Skin epidermis (tissue), 12 donors: ENCODE results near the gene RTN4R.

Experiments used
- H3K27ac ChIP-seq, 21 experiments: fragments of 200-600 bp; sonication (generic) in 11 of 21; one replicate each; pipeline ENCODE4 v1.5.0; 2020; ENCODE audit warnings: mild to moderate bottlenecking in 3 of 21, inconsistent platforms in 2 of 21, moderate library complexity in 2 of 21
- H3K4me3 ChIP-seq, 7 experiments: fragments of 200-600 bp; sonication (generic) in 2 of 7; one replicate each; pipeline ENCODE4 v1.5.0; 2020; ENCODE audit warnings: inconsistent platforms in 2 of 7, mild to moderate bottlenecking in 2 of 7, moderate library complexity in 1 of 7

Gene RTN4R

DNA sequence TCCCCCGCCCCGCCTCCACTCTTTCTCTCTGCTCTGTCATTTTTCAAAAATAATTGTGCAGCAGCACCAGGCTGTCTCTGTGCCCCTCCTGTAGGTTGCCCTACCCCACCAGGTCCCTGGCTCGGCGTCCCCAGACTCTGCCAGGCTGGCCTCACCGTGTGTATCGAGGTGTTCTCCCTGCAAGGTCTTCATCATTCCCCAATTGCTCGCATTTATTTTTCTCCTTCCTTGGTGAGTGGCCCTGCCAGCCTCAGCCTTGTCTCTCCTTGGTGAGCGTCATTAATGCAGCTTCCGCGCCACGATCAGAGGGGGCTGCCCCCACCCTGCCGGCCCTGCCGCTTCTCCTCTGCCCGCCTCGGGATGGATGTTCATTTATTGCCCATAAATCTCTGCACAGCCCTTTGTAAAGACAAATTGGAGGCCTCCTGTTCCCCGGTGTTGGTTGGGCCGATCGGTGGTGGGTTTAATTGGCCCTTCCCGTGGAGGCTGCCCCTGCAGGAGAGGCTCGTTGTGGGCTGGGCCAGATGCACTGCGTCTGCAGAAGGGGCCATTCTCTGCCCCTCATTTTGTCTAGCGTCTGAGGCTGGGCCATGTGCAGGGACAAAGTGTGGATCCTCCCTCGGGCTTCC, 33.2 kb downstream of the RTN4R start:
- Histone ChIP-seq H3K4me3 (no peak overlapping the region), H3K27ac (no peak overlapping the region)

DNA sequence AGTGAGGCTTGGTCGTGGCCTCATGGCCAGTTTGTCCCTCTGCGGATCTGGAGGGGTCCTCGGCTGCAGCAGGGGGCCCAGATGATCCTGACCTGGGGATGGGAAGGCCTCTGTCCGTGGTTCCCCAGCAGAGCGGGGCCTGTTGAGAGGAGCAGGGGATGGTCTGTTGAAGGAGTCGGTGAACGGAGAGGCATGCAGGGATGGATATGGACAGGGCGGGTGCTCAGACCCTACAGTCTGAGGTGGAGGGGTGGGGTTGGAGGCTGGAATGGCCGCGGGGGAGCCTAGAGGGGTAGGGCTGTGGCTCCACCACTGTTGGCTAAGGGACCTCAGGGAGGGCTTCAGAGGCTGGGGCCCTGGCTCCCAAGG, 33.8 kb downstream of the RTN4R start:
- Histone ChIP-seq H3K27ac (no peak overlapping the region), H3K4me3 (no peak overlapping the region)

GRCh38 chr22:20233351-20234313, 34.5 kb downstream of the RTN4R start:
- H3K27ac ChIP-seq = no peak overlapping the region
- H3K4me3 ChIP-seq = no peak overlapping the region

GRCh38 chr22:20232781-20233180, 35.3 kb downstream of the RTN4R start:
- Histone ChIP-seq H3K27ac (no peak overlapping the region), H3K4me3 (no peak overlapping the region)

GRCh38 chr22:20232237-20232598, 35.9 kb downstream of the RTN4R start:
- no peak overlapping the region for H3K4me3 ChIP-seq

GRCh38 chr22:20231514-20232236, 36.4 kb downstream of the RTN4R start:
- Histone ChIP-seq H3K4me3 (no peak overlapping the region), H3K27ac (no peak overlapping the region)

More at GRCh38 chr22:20232237-20232598, 35.9 kb downstream of the RTN4R start:
- no peak overlapping the region for H3K27ac ChIP-seq

DNA sequence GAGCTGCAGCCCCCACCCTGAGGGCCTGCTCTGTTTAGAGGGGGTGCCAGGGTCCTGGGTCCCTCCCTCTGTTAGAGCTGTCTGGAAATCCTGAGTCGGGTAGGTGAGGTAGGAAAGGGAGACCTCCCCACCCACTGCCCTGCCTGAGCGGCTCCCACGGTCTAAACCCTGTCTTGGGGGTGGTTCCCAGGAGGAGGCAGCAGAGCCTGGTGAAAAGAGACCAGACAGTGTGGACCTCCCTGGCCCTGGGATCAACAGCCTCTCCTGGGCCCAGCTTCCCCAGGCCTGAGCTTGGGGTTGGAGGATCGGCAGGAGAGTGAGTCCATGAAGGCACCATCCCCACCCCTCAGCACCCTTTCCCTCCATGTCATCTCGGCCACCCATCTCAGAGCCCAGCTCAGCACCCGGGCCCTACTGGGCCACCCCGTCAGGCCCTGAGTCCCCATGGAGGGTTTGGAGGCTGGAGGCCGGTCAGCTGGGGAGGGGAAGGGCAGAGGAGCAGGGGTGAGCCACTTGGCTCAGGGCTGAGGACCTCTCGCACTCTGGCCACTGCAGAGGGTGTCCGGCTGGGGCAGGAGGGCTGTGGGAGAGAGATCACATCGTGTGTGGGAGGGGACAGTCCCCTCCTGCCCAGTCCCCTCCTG, 37.2 kb downstream of the RTN4R start:
- H3K27ac ChIP-seq = no peak overlapping the region
- H3K4me3 ChIP-seq = no peak overlapping the region

GRCh38 chr22:20229916-20230775, 38.0 kb downstream of the RTN4R start:
- no peak overlapping the region for H3K27ac ChIP-seq
- H3K4me3 ChIP-seq = no peak overlapping the region

DNA sequence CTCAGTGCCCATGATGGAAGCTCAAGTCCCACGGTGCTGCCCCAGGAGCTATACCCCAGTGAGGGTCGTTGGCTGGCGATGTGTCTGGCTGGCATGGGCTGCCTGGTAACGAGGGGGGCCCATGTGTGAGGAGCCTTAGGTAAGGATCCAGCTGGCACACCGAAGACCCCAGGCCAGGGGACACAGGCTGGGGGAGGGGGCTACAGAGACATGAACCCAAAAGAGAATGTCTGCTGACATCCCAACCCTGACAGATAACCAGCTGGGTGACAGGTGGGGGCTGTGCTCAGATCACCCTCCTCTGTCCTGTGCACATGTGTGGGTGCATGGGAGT, 39.2 kb downstream of the RTN4R start:
- H3K27ac ChIP-seq = no peak overlapping the region
- H3K4me3 ChIP-seq = no peak overlapping the region

DNA sequence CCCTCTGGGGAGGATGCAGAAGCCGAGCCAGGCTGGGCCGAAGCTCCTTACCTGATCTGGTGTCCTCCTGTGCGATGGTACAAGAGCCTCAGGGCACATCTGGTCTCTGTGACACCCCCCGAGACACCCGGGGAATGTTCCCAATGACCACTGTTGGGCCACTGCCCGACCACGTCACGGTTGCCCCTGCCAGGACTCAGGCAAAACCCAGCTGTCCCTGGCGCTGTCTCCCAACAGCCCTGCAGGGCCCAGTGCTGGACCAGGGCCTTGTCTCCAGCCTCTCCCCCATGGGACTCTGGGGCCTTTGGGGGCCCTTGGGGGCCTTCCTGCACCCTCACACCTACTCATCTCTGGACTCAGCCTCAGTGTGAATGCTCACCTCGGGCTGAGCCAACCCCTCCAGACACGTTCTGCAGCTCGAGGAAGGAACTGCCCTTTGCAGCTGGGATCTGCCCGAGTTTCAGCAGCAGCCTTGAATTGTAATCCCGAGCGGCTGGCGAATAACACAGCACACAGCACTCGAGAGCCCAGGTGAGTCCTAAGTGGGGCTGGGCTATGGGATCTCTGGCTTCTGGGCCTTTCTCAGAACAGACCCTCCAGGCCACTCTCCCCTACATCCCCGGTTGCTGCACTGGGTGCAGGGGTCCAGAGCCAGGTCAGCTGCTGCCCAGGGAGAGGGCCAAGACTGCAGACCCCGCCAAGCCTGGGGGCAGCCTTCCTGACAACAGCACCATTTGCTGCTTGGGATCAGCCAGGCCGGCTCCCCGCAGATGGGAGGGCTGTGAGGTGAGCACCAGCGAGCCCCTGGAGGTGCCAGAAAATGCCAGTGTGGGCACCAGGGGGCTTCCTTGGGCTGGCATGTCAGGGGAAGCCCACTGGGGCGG, 39.8 kb downstream of the RTN4R start:
- Histone ChIP-seq H3K4me3 (no peak overlapping the region), H3K27ac (no peak overlapping the region)

GRCh38 chr22:20227363-20227762, 40.8 kb downstream of the RTN4R start:
- Histone ChIP-seq H3K4me3 (no peak overlapping the region), H3K27ac (no peak overlapping the region)

DNA sequence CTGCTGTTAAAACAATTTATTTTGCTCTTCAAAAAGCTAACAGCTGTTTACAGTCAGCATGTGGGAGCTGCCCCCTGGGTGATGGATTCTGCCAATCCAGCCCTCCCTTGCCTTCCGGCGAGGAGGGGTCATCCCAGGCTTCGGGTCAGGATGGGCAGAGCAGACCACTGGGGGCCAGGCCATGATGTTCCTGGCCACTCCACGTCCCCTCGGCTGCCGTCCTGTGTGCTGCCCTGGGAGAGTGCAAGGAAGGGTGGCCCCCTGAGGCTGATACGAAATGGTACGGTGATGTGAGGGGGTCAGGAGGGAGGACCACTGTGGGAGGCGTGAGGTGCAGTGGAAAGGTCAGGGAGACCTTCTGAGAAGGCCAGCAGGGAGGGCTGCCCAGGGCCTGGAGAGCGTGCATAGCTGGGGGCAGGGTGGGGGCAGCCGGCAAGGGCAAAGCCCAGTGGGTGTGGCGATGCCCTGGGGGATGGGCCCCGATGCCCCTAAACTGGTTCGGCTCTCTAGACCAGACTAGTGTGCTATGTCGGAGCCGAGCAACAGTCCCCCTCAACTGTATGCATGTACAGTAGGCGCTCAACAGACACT, 41.3 kb downstream of the RTN4R start:
- H3K4me3 ChIP-seq = no peak overlapping the region
- H3K27ac ChIP-seq = no peak overlapping the region

- Histone ChIP-seq H3K4me3 (no peak overlapping the region), H3K27ac (no peak overlapping the region)
Observed at GRCh38 chr22:20226077-20226716, 41.9 kb downstream of the RTN4R start.

DNA sequence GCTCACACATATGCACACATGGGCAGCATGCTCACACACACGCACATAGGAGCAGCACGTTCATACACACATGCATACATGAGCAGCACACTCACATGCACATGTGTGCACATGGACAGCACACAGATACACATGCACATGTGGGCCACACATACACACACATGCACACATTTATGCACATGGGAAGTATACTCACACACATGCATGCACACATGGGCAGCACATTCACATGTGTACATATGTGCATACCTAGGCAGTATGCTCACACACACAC, 42.5 kb downstream of the RTN4R start:
- Histone ChIP-seq H3K27ac (no peak overlapping the region), H3K4me3 (no peak overlapping the region)

GRCh38 chr22:20224917-20225692, 43.0 kb downstream of the RTN4R start:
- Histone ChIP-seq H3K27ac (no peak overlapping the region), H3K4me3 (no peak overlapping the region)

- Histone ChIP-seq H3K27ac (no peak overlapping the region), H3K4me3 (no peak overlapping the region)
Observed at GRCh38 chr22:20224256-20224626, 43.9 kb downstream of the RTN4R start.
